H7 (cell line): ENCODE results near the gene RRAGC. TPM values are rescaled to one million over a fixed set of nuclear protein-coding genes. Genes with fewer than 3 reads are reported as not detected.
"Not testable (repeated sequence)": the region's sequence is repeated elsewhere in the genome, so short reads cannot be mapped to it uniquely, and the experiment has no call there.

Source experiments
- DNase-seq: peaks from one replicate; pipeline ENCODE4 v3.0.0; 2012
- H3K27me3 ChIP-seq: 2 replicates; pipeline ENCODE4 v1.6.0; 2011; ENCODE audit warnings: mild to moderate bottlenecking, low read length; ENCODE audit not compliant: control insufficient read depth, insufficient read depth
- H3K36me3 ChIP-seq: replicated peaks from 2 replicates; pipeline ENCODE4 v1.5.1; 2011; ENCODE audit warnings: low read length; ENCODE audit not compliant: control insufficient read depth, insufficient read depth
- H3K4me3 ChIP-seq: 2 replicates; pipeline ENCODE4 v1.5.1; 2011; ENCODE audit warnings: low read depth, mild to moderate bottlenecking, control low read depth, low read length, moderate library complexity; ENCODE audit not compliant: insufficient read depth
- total RNA-seq: library from RNA; depleted of rRNA; stranded (reverse); fragments of >200 nt; shearing (Covaris generic); gene quantifications from 2 replicates; pipeline ENCODE4 v1.2.3, GENCODE V29; 2014

Gene RRAGC
- total RNA-seq, 1 experiment from 2014 or later = 12.3 TPM

- H3K36me3 ChIP-seq = no peaks in the 10 kb centered on the region
- peaks cover 33% of the 10 kb centered on the region for H3K27me3 ChIP-seq
- H3K4me3 ChIP-seq = peak overlapping the region; percentile 42
- no peak for DNase-seq
Observed at GRCh38 chr1:38817267-38818174, 42.1 kb downstream of the RRAGC start.

DNA sequence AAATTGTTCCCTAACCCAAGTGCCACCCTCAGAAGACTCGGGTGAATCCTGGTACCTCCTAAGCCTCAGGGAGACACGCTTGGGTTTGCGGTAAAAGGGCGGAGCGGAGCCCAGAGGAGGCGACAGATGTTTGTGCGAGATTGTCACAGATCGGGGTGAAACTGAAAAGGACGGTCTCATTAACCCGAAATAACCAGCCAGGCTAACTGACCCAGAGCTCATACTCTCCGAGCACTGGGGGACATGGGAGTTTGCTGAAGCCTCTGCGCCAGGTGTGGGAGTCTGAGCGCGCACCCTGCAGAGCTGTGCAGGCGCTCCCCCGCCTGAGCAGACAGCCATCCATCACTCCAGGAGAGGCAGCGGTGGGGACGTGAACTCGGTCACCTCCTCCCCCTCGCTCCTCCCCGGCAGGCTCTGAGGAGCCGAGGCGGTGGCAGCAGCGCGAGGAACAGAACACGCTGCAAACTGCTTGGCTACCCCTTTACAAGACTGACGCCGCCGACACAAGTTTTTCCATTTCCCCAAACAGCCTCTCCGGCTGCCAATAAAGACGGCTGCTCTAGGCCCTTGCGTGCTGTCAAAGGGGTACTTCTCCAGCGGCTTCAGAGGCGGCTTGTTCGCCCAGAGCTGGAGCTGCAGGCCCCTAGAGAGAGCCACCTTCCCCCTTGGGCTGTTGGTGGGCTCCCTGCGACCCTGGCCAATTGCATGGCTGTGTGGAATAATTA is 43.5 kb downstream of the RRAGC start:
- peaks cover 33% of the 10 kb centered on the region for H3K27me3 ChIP-seq
- no peaks in the 10 kb centered on the region for H3K36me3 ChIP-seq
- no peak overlapping the region for H3K4me3 ChIP-seq
- DNase-seq = peak; percentile 67

GRCh38 chr1:38814984-38815464 is 44.5 kb downstream of the RRAGC start:
- DNase-seq = no peak
- Histone ChIP-seq H3K36me3 (no peaks in the 10 kb centered on the region), H3K4me3 (no peak overlapping the region), H3K27me3 (peaks cover 33% of the 10 kb centered on the region)

DNA sequence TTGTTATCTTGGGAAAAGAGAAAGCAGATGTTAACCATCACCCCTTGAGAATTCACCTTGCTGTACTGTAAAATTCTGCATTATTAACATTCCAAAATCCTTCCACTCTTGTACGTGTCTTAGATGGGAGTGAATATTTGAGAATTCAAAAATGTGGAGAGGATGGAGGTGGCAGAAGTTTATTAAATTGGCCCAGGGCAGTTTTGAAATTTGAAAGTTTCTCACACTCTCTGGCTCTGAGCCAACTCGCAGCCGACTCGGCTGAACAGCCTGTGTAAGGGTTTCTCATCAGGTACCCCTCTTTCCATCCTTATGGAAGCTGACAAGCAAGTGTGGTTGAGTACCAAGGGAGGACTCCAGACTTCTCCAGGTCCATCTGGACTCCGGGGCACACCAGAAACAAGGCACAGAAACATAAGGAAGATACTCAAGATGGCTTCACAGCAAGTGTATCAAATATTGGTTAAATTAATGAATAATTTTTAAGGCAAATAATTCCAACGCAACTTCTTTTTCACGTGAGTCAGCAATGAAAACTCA is 45.1 kb downstream of the RRAGC start:
- DNase-seq = no peak
- H3K27me3 ChIP-seq = peaks cover 29% of the 10 kb centered on the region
- no peak overlapping the region for H3K4me3 ChIP-seq
- no peaks in the 10 kb centered on the region for H3K36me3 ChIP-seq

DNA sequence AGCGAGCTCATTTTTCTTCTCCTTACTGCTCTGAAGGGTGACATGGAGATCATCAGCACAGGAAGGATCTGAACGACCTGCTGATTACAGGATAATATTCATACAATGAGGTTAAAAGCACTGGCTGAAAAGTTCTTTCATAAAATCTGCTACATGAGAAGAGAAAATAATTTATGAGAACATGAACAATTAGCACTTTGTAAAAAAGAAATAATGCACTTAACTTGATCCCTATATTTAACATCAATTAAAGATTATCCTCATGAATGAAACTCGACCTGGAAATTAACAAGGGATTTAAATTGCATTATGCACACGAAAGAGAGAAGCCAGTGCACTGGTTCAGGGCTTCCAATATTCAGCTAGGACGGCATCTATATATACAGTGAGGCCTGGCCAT is 46.6 kb downstream of the RRAGC start:
- Histone ChIP-seq H3K4me3 (no peak overlapping the region), H3K36me3 (no peaks in the 10 kb centered on the region), H3K27me3 (peaks cover 27% of the 10 kb centered on the region)
- DNase-seq = no peak

GRCh38 chr1:38811466-38811865 is 48.1 kb downstream of the RRAGC start:
- H3K27me3 ChIP-seq = peaks cover 13% of the 10 kb centered on the region
- H3K4me3 ChIP-seq, DNase-seq, H3K36me3 ChIP-seq: not testable (repeated sequence)

- Histone ChIP-seq H3K27me3 (peaks cover 25% of the 10 kb centered on the region), H3K36me3 (no peaks in the 10 kb centered on the region), H3K4me3 (no peak overlapping the region)
- no peak for DNase-seq
Observed at GRCh38 chr1:38806090-38806489, 53.5 kb downstream of the RRAGC start.

DNA sequence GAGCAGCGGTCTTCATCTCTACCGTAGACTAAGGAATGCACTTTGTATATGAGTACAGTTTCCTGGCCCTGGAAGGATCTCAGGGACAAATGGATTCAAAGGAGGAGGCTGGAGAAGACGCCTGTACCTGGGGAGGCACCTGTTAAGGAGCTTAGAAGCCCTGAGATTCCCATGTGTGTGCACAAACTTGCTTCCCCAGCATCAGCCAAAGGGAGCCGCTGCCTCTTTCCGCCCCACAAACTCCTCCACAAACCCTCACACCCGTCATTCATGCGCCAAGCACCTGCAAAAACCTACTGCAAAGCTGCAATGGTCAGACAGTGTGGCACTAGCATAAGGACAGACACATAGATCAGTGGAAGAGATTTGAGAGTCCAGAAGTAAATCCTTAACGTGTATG is 54.5 kb downstream of the RRAGC start:
- Histone ChIP-seq H3K27me3 (peaks cover 25% of the 10 kb centered on the region), H3K4me3 (no peak overlapping the region), H3K36me3 (no peaks in the 10 kb centered on the region)
- no peak for DNase-seq

DNA sequence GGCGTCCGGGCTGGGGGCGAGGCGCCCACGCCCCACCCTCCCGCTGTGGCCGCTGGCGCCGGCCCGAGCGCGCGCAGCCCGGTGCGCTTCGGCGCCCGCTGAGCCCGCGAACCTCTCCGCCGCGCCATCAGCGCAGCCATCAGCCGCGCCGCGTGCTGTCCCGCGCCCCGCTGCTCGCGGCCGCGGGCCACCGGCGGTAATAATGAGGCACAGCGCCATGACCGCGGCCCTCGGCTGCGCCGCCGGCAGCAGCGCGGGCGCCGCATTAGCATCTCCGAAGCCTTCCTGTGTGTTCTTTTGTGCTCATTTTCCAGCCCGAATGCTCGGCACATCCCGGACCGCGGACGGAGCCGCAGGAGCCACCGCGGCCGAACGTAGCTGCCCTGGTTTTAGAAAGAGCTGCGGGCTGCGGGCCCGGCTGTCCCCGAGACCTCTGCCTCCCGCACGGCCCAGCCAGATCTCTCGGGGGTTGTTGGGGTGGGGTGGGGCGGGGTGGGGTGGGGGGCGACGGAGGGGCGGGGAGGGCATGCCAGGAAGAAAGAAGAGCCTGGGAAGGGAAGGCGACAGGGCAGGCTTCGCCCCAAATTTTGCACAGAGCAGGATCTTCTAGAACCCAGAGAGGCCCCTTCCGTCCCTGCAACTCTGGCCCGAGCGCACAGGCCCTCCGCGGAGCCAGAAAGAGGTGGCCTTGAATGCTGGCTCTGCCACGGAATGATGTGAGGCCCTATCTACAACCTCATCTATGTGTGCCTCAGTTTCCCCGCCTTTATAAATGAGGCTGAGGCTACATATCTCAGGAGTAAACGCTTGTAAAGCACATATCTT is 55.3 kb downstream of the RRAGC start:
- Histone ChIP-seq H3K36me3 (no peaks in the 10 kb centered on the region), H3K27me3 (peaks cover 25% of the 10 kb centered on the region), H3K4me3 (peak overlapping the region; percentile 38)
- DNase-seq = peak; percentile 91

GRCh38 chr1:38803647-38804046 is 55.9 kb downstream of the RRAGC start:
- Histone ChIP-seq H3K27me3 (peaks cover 25% of the 10 kb centered on the region), H3K4me3 (peak overlapping the region; percentile 38; the same call in 1 of the 2 replicates), H3K36me3 (no peaks in the 10 kb centered on the region)
- DNase-seq = no peak

DNA sequence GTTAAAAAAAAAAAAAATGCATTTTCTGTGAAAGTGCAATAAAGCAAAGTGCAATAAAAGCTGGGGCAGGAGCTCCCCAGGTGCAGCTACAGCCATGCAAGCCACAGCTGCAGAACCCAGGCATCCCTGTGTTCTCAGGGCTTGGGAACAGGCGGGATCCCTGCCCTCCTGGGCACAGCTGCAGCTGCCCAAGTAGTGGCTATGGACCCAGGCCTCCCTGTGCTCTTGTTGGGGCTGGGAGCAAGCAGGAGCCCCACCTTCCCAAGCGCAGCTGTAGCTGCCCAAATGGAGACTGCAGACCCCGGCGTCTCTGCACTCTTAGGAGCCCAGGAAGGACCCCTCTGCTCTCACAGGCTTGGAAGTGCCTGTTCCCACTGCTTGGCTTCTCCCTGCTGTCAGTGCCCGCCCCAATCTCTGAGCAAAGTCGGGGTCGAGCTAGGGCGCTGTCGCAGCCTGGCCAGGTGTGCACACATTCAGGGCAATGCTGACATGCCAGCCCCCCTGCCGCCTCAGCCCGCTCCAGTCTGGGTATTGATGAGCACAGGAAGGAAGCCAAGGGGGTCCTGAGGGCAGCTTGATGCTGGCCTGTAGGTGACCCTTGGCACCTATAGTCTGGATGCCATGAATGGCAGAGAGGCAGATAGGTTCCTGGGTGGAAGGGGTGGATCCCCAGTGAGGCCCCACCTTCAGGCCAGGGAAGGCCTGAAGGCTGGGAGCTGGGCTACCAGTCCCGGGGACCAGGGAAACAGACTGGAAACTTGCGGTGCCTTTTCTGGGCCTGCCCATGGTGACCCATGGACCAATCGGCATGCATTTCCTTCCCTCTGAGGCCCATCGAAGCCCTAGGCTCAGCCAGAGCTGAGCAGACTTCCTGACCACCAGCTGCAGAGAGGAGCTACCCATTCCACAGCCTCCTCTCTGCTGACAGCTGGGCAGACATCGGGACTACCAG is 58.6 kb downstream of the RRAGC start:
- DNase-seq = no peak
- H3K36me3 ChIP-seq = no peaks in the 10 kb centered on the region
- peaks cover 22% of the 10 kb centered on the region for H3K27me3 ChIP-seq
- H3K4me3 ChIP-seq = no peak overlapping the region

DNA sequence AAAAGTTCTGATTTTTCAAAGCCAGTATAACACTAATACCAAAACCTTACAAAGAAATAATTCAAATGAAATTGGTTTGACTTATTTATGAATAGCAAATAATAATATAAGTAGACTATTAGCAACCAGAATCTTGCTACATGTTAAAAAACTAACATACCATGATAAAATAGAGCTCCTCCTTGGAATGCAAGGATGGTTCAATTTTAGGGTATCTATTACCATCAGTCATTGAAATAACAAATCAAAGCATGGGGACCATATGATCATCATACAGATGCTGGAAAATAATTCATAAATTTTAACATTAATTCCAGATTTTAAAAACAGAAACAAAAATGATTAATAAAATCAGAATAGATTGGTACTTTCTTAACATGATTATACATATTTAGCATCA is 66.3 kb downstream of the RRAGC start:
- Histone ChIP-seq H3K27me3 (no peaks in the 10 kb centered on the region), H3K36me3 (no peaks in the 10 kb centered on the region), H3K4me3 (no peak overlapping the region)
- no peak for DNase-seq

DNA sequence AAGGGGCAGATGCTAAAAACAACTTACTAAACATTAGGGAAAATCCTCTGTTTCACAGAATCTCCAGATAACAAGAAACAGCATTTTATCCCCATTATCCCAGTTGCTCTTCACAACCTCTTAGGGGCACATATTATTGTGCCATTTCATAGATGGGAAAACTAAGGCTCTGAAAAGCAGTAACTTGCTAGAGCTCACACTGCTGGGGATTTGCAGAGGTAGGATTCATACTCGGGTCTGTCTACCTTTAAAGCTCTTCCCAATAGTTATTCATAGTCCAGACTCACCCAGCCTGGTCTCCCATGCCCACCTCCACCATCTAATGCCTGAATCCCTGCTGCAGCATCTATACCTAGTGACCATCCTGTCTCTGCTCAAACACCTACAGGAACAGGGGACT is 67.7 kb downstream of the RRAGC start:
- no peaks in the 10 kb centered on the region for H3K27me3 ChIP-seq
- no peak for DNase-seq
- no peak overlapping the region for H3K4me3 ChIP-seq
- no peaks in the 10 kb centered on the region for H3K36me3 ChIP-seq
